CD4-positive, alpha-beta T cell treated with Interleukin-21 for 1 hour (primary cell): Measurements from ENCODE around the gene ANKRD55.

Source experiments
- DNase-seq: peaks from one replicate; pipeline ENCODE4 v3.0.0-alpha.2; 2020

ANKRD55 gene

DNA sequence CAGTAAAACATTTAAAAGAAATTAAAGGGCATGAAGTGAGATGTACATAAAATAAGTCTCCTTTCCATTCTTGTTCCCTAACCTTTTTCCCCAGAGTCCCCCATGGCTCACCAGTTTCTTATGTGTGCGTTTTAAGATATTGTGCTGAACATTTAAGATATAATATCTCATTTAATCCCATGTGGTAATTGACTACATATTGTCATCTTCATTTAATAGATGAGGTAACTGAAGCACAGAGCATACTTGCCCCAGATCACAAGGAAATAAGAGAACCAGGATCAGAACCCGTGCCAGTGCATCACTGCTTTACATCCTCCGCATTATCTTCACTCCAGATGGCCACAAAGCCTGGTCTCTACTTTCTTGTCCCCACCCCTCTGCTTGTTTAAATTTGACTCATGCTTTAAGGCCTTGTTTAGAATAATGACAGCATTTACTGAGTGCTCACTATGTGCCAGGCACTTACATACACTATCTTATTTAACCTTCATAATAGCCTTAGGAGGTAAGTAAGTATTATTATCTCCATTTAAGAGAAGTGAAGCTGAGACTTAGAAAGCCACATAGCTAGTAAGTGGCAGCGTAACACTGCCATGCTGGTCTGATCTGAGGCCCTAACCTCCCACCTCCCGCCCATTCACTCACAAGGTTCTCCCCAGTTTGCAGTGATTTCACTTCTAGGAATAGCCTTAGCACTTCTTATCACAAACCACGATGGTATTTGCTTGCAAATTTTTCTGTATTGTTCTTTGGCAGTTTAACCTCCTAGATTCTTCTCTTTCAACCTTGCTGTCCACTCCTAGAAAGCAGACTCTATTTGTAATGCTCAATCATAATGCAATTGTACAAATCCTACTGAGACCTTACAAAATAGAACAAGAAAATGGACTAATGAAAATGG lies 160.0 kb downstream of the ANKRD55 start:
- no peak for DNase-seq

DNA sequence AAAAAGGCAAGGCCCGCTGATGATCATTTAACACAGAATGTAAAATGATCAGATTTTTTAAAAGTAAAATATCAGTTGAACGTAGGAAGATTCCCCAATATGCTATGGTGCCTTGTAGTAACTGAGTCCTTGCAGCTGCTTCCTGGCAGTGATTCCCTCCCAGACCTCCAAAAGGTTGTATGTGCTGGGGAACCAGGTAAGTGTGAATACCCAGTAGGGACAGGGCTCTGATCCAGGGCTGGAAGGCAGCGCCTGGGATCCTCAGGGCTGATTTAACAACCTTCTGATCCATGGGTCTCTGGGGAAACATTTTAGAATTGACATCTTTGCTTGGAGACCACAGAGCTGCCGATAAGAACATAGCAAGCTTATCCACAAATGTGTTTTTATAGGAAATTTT lies 161.7 kb downstream of the ANKRD55 start:
- DNase-seq = no peak

DNA sequence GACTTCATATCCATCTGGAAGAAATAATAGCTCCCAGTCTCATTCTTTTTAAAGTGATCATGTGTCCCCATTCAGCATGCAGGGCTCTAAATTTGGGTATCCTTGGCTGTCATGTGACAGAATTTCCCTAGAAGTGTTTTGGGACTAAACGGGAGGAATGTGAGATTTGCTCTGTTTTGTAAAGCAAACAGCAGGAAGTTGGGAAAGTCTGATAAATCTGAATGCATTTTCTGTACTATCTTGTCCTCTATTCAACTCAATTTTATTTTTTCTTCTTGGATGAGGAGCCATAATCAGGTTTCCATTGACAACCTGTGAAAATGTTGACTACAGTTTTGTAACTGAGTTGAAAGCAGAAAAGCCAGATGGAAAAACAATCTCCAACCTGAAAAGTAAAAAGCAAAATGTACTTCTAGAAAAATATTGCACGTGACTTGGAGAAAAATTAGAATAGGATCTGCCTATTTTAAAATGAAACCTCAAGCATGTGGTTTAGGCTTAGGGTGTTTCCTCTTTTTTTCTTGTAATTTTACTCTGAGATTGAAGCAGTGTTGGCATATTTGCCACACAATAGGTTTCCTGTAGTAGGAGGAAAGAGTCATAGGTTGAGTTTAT lies 162.2 kb downstream of the ANKRD55 start:
- DNase-seq = peak; percentile 45

DNA sequence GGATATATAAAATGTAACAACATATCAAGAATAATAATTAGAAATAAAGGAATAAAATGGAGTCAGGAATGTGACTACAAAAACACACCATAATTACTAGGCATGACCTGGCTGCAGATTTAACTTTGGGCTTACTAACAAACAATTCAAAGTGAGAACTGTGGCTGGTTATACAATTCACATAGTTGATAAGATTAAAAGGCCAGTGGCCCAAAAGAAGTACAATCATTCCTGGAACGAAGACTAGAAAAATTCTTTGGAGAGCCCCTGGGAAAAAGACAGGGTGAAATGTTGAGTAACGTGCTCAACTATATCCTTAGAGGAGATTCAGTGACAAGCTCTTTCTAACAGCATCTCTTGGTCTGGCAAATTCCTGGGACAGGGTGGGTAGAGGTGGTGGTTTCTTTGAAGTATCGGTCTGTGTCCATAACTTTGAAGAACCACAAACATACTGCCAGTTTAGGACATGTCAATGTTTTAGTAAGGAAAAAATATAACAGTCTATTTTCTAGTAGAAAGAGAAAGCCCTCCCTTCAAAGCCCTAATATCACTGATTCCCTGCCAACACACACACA lies 163.4 kb downstream of the ANKRD55 start:
- no peak for DNase-seq

DNA sequence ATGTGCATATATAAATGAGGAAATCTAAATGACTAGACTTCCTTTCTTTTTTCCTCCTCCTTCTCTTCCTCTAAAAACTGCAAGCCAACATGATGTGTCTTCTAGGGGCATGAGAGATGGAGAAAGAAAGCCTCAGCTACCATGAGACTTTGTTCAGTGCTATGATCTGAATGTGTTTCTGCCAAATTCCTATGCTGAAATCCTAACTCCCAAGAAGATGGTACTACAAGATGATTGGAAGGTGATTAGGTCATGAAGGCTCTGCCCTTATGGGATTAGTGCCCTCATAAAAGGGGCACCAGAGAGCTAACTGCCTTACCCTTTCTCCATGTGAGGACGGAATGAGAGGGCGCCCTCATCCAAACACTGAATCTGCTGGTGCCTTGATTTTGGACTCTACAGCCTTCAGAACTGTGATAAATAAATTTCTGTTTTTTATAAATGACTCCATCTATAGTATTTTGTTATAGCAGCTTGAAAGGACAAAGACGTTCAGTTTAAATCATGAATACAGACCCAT lies 166.1 kb downstream of the ANKRD55 start:
- no peak for DNase-seq

DNA sequence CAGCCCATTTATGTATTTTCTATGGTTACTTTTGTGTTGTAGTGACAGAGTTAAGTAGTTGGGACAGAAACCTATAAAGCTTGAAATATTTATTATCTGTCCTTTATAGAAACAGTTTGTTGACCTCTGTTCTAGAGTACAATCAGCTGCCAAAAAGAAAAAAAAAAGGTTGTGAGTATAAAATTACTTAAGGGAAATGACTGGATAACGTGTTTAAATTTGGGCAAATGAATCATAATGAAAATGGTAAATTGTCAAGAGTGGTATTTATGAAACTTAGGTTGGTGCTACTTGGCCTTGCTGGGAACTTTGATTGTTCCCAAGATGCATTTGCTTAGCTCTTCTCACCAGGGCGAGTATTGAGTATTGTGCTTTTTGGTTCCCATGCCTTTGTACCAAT lies 168.1 kb downstream of the ANKRD55 start:
- DNase-seq = no peak

DNA sequence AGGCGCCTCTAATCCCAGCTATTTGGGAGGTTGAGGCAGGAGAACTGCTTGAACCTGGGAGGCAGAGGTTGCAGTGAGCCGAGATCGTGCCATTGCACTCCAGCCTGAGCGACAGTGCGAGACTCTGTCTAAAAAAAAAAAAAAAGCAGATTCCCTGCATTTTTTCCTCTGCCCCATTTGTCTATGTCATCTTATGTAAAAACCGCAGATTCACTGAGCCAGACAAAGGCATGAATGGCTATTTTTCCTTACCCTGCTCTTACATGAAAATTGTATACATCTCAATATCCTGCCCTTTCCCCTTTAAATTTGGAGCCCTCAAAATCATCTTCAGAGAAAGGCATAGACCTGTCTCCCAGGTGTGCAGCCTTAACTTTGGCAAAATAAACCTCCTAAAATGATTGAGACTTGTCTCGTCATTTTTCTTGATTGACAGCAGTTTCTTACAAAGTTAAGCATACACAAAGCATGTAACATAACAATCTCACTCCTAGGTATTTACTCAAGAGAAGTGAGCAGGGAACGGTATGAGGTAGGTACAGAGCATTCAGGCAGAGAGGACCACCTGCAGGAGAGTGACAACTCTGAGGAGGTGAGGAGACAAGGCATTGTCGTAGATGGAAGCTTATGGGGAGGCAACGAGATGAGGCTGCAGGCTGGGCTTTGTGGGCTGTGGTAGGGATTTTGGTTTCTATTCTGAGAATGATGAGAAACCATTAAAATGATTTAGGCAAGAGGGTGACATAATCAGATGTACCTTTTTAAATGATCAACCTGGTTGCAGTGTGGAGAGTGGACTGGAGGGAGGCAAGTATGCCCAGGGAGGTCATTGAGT lies 172.6 kb downstream of the ANKRD55 start:
- DNase-seq = peak; percentile 19

DNA sequence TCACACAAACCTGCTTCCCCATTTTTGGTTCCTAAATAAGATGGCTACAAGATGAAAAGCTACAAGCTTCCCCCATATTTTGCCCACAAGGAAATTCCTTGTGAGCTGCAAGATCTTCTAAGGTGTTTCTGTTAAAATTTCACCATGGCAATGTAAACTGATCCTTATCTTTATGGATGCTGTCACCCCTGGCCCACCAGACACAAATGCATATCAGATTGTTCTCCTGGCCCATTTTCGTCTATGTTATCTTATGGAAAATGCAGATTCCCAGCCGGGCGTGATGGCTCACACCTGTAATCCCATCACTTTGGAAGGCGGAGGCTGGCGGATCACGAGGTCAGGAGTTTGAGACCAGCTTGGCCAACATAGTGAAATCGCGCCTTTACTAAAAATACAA lies 173.3 kb downstream of the ANKRD55 start:
- no peak for DNase-seq

DNA sequence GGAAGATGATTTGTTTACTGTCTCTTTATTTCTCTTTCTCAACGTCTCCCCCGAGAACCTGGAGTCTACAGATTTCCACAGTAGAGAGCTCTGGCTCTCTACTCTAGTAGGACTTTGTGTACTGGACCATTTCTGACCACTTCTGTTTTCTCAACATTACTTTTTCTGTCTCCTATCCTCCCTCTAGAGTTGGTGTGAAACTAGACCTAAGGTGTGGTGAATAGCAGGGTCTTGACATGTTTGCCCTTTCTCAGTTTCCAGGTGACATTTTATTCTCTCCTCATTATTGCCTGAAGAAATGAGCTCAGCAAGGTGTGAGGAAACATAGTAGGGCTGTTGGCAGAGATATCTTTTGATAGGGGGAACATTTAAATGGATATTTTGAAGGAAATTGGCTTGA lies 176.3 kb downstream of the ANKRD55 start:
- no peak for DNase-seq

DNA sequence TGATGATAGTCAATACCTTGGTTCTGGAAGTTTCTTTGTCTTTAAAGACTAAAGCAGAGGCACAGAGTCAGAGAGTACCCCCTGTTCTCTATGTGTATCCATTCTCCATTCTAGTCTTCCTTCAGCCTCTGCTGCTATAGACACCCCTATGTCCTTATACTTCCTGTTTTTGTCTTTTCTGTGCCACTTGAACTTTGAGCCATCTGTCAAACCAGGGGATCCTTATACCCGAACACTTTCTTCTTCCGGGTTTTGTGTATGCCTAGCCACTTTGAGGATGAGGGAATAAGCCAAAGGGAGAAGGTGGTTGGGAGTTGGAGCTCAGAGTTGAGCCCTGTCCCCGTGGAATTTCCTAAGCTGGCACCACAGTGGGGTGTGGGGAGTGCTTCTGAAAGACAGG lies 177.3 kb downstream of the ANKRD55 start:
- no peak for DNase-seq

DNA sequence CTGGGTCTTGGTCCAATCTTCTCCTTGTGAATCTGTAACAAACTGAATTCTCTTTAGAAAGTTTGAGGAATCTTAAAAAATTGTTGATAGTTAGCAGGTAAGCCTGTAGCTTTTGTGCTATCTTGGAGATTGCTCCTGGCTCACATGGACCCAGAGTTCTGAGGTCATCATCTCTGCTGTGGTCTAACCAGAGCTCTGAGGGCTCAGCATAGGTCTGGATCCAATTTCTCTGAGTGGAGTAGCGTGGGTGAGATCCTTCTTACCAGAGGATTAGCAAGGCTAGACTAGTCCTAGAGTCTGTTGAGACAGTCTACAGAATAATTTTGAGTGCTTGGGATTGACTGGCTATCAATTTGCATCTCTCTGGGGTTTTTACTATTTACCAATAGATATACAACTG lies 177.8 kb downstream of the ANKRD55 start:
- DNase-seq = no peak

DNA sequence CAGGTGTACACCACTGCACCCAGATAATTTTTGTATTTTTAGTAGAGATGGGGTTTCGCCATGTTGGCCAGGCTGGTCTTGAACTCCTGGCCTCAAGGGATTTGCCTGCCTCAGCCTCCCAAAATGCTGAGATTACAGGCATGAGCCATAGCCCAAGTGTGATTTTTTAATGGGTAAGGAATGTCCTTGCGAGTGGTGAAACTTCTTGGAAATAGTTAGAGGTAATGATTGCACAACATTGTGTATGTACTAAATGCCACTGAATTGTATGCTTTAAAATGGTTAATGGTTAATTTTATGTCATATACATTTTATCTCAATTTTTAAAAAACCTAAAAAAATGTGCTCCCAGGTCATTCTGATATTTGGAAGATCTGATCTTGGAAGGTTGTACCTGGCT lies 178.5 kb downstream of the ANKRD55 start:
- DNase-seq = no peak

DNA sequence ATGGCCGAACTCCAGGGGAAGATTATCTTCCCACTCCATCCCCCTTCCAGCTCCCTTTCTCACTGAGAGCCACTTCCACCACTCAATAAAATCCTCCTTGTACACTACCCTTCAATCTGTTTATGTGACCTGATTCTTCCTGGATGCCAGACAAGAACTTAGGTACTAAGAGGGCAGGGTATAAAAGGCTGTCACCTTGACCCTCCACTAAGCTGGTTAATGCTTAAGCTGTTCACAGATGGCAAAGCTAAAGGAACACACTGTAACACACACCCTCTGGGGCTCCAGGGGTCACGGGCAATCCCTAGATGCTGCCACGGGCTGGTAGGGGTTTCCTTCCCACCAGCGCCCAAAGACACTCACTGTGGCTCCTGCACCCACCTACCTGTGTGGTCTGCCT lies 179.8 kb downstream of the ANKRD55 start:
- no peak for DNase-seq

DNA sequence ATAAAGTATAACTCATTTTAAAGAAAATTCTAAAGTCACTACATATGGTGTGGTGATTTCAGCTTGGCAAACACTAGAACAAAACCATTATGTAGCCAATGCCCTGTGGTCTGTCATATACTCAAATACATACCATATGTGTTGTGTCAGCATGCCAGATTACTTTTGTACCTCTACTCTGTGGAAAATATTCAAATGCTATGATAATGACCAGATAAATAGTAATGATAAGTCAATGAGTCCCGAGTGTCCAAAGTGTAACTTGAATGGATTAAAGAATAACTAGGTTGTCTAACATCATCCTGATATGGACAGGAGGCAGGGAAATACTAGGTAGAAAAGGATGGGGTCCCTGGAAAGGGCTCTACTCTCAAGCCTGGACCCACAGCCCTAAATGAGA lies 180.4 kb downstream of the ANKRD55 start:
- no peak for DNase-seq

DNA sequence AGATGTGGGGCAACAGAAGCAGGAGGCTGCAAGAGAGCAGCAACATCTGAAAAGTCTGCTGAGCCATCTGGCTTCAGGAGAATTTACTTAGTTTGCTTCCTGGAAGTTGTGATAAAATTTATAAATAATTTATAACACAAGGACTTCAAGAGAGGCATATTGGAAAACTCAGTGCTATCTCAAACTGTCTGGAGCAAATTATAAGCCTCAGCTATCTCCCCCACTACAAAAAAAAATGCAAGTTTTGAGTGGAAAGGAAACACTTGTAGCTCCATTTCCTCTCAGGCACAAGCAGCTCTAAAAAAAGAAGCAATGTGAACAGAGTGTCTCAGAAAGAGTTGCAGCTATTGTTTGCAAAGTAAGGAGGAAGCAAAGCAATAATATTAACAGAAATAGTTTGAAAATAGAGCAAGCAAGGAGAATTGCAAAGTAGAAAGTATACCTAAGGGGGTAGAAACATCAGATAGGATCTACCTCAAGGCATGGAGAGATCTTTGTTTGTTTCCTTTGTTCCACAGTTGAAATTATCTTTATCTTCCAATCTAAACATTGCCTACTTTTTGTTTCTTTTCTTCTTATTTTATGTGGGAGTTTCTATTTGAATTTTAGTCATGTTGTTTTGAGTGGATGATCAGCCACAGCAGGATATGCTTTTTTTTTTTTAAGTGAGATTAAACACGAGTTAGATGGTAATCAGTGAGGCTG lies 182.4 kb downstream of the ANKRD55 start:
- DNase-seq = peak; percentile 12
